ENCODE data around the gene COG5.

GRCh38 chr7:107563081-107563774 is 492 bp downstream of the COG5 start:
- TF ChIP-seq CTCF (IDR thresholded peaks at IDR 0.05; ENCODE audit: low read depth, low read length, poor library complexity, severe bottlenecking) (no peak), EZH2phosphoT487 (IDR thresholded peaks at IDR 0.05; ENCODE audit: borderline replicate concordance, low read length) (no peak)

All from DOHH2 (cell line).